HG02870 (cell line): ENCODE results near the gene NOS1.

Experiments used
- ATAC-seq: cut with Tn5 transposase; IDR thresholded peaks from one replicate; pipeline ENCODE4 v1.9.1; 2021; ENCODE audit warnings: mild to moderate bottlenecking, moderate library complexity; ENCODE audit not compliant: unreplicated experiment

NOS1 gene

GRCh38 chr12:117331691-117332090 lies 29.7 kb downstream of the NOS1 start:
- ATAC-seq: no peak

GRCh38 chr12:117330441-117331113 lies 30.8 kb downstream of the NOS1 start:
- no peak for ATAC-seq

GRCh38 chr12:117329756-117330155 lies 31.7 kb downstream of the NOS1 start:
- ATAC-seq: no peak

GRCh38 chr12:117328556-117329100 lies 32.8 kb downstream of the NOS1 start:
- no peak for ATAC-seq

GRCh38 chr12:117322428-117322827 lies 39.0 kb downstream of the NOS1 start:
- ATAC-seq: no peak

GRCh38 chr12:117321572-117321971 lies 39.9 kb downstream of the NOS1 start:
- no peak for ATAC-seq

GRCh38 chr12:117318591-117318990 lies 42.8 kb downstream of the NOS1 start:
- ATAC-seq: no peak

- ATAC-seq: no peak
Measured at GRCh38 chr12:117316336-117316735, 45.1 kb downstream of the NOS1 start.

GRCh38 chr12:117313926-117314325 lies 47.5 kb downstream of the NOS1 start:
- no peak for ATAC-seq

GRCh38 chr12:117312770-117313169 lies 48.7 kb downstream of the NOS1 start:
- ATAC-seq: no peak

- no peak for ATAC-seq
Measured at GRCh38 chr12:117309276-117309925, 52.0 kb downstream of the NOS1 start.

- ATAC-seq: no peak
Measured at GRCh38 chr12:117300174-117300573, 61.3 kb downstream of the NOS1 start.

GRCh38 chr12:117298648-117299225 lies 62.7 kb downstream of the NOS1 start:
- ATAC-seq: no peak

- ATAC-seq: no peak
Measured at GRCh38 chr12:117298191-117298590, 63.2 kb downstream of the NOS1 start.

- ATAC-seq: no peak
Measured at GRCh38 chr12:117294189-117294603, 67.2 kb downstream of the NOS1 start.

GRCh38 chr12:117293510-117293909 lies 67.9 kb downstream of the NOS1 start:
- no peak for ATAC-seq

- ATAC-seq: no peak
Measured at GRCh38 chr12:117292688-117293087, 68.7 kb downstream of the NOS1 start.

- ATAC-seq: no peak
Measured at GRCh38 chr12:117284140-117284539, 77.3 kb downstream of the NOS1 start.

- no peak for ATAC-seq
Measured at GRCh38 chr12:117282490-117282889, 78.9 kb downstream of the NOS1 start.

- ATAC-seq: no peak
Measured at GRCh38 chr12:117280019-117280680, 81.3 kb downstream of the NOS1 start.

GRCh38 chr12:117279606-117280005 lies 81.8 kb downstream of the NOS1 start:
- no peak for ATAC-seq
